K562 (cell line): ENCODE results near the gene PXN. TPM values are rescaled to one million over a fixed set of nuclear protein-coding genes. Genes with fewer than 3 reads are reported as not detected.

Experiments used
- ATAC-seq: fragments of 200-7000 bp; cut with Tn5 transposase; 3 replicates; pipeline ENCODE4 v1.9.1; 2020; ENCODE audit warnings: moderate library complexity
- BruUV-seq: library from RNA; stranded (reverse); fragments of 400-500 nt; replicated peaks from 2 replicates; lab custom pipeline; 2021; lab: Mats Ljungman, UMichigan
- CTCF ChIA-PET: fragments of 300-600 bp; formaldehyde crosslinking; extraction: SDS; loops from one replicate; lab custom pipeline; 2021; ENCODE audit warnings: low intra/inter-chr PET ratio; lab: Yijun Ruan, JAX
- POLR2A ChIA-PET: fragments of 300-600, 350-650 bp; sonication (Branson Sonifier 250); formaldehyde crosslinking; extraction: SDS; loops from one replicate; lab custom pipeline; 2021; ENCODE audit warnings: antibody characterized with exemption, inconsistent platforms; lab: Yijun Ruan, JAX
- DNase-seq, 4 experiments: peaks; one replicate each; pipeline versions ENCODE4 v3.0.0 to v3.0.0-alpha.2; 2011 to 2018; ENCODE audit warnings: low spot score in 3 of 4, mixed read lengths in 3 of 4; ENCODE audit errors: extremely low read depth in 1 of 4
- FAIRE-seq: peaks from 2 replicates; lab custom pipeline; 2011; peaks lifted over from hg19 to GRCh38; lab: Jason Lieb, UNC
- H2AFZ ChIP-seq: 2 replicates; pipeline ENCODE4 v1.6.0; 2011; ENCODE audit warnings: low read depth, low read length, control low read depth, inconsistent platforms
- H3K27ac ChIP-seq: fragments of 200-600 bp; 3 replicates; pipeline ENCODE4 v1.8.0; 2011; ENCODE audit warnings: low read depth, mild to moderate bottlenecking, control low read depth, inconsistent platforms, low read length, moderate library complexity, mixed read lengths; ENCODE audit errors: extremely low read depth
- H3K27me3 ChIP-seq, 2 experiments: fragments of 300-600 bp in 1 of 2; 2 replicates in 1 of 2; 3 replicates in 1 of 2; pipeline versions ENCODE4 v1.6.0 to v1.8.0; 2011; ENCODE audit warnings: inconsistent platforms in 2 of 2, low read length in 2 of 2, mild to moderate bottlenecking in 1 of 2, mixed read lengths in 1 of 2, moderate library complexity in 1 of 2; ENCODE audit not compliant: control insufficient read depth in 2 of 2, insufficient read depth in 2 of 2
- H3K36me3 ChIP-seq: fragments of 300-600 bp; 3 replicates; pipeline ENCODE4 v1.8.0; 2011; ENCODE audit warnings: mild to moderate bottlenecking, low read length, inconsistent platforms; ENCODE audit not compliant: control insufficient read depth, insufficient read depth
- H3K4me1 ChIP-seq, 2 experiments: fragments of 200-600 bp in 1 of 2; replicated peaks in 1 of 2; 2 replicates in 1 of 2; 3 replicates in 1 of 2; pipeline versions ENCODE4 v1.5.1 to v1.8.0; 2011; ENCODE audit warnings: inconsistent platforms in 2 of 2, low read length in 2 of 2, mild to moderate bottlenecking in 1 of 2, mixed read lengths in 1 of 2, moderate library complexity in 1 of 2; ENCODE audit not compliant: control insufficient read depth in 2 of 2, insufficient read depth in 2 of 2
- H3K4me2 ChIP-seq: 2 replicates; pipeline ENCODE4 v1.6.1; 2011; ENCODE audit warnings: low read length, control low read depth, inconsistent platforms, mixed read lengths; ENCODE audit not compliant: insufficient read depth
- H3K4me3 ChIP-seq: fragments of 200-600 bp; sonication (generic), shearing (Covaris generic); 2 replicates; pipeline ENCODE4 v1.5.1; 2016; ENCODE audit warnings: control low read depth, inconsistent platforms
- H3K79me2 ChIP-seq: fragments of 200-600 bp; 3 replicates; pipeline ENCODE4 v1.8.0; 2011; ENCODE audit warnings: low read length, inconsistent platforms; ENCODE audit not compliant: control insufficient read depth, insufficient read depth
- H3K9ac ChIP-seq, 2 experiments: 2 replicates each; pipeline versions ENCODE4 v1.6.0 to v1.6.1; 2011; ENCODE audit warnings: low read depth in 2 of 2, low read length in 2 of 2, control low read depth in 1 of 2, inconsistent platforms in 1 of 2, mild to moderate bottlenecking in 1 of 2, mixed read lengths in 1 of 2; ENCODE audit not compliant: insufficient read depth in 1 of 2
- H3K9me1 ChIP-seq: one replicate; pipeline ENCODE4 v1.6.0; 2011; ENCODE audit warnings: inconsistent platforms, mild to moderate bottlenecking, low read length, moderate library complexity; ENCODE audit not compliant: control insufficient read depth, insufficient read depth
- H3K9me3 ChIP-seq: replicated peaks from 2 replicates; pipeline ENCODE4 v1.5.1; 2011; ENCODE audit warnings: low read depth, low read length, inconsistent platforms; ENCODE audit not compliant: control insufficient read depth, insufficient read depth
- H4K20me1 ChIP-seq: replicated peaks from 2 replicates; pipeline ENCODE4 v1.6.1; 2011; ENCODE audit warnings: low read length, inconsistent platforms, mixed read lengths; ENCODE audit not compliant: control insufficient read depth, insufficient read depth
- ARID3A ChIP-seq: IDR thresholded peaks from 2 replicates; pipeline ENCODE4 v1.6.1; 2012; ENCODE audit warnings: low read depth, low read length, improper control_type of control experiment, borderline replicate concordance
- DEAF1 ChIP-seq: fragments of 450-650 bp; formaldehyde crosslinking; IDR thresholded peaks from 2 replicates; pipeline ENCODE4 v1.4.0; 2020; ENCODE audit warnings: mild to moderate bottlenecking, moderate library complexity
- KHSRP ChIP-seq: fragments of 450-650 bp; IDR thresholded peaks from 2 replicates; pipeline ENCODE4 v1.6.1; 2017
- MBD1 ChIP-seq: fragments of 250-450 bp; sonication (Bioruptor Pico); IDR thresholded peaks from 2 replicates; pipeline ENCODE4 v1.8.0; 2022; ENCODE audit warnings: inconsistent platforms
- MTA3 ChIP-seq: fragments of 450-650 bp; formaldehyde crosslinking; IDR thresholded peaks from 2 replicates; pipeline ENCODE4 v1.6.1; 2017; ENCODE audit warnings: mild to moderate bottlenecking, borderline replicate concordance
- NONO ChIP-seq, 2 experiments: fragments of 200-400 bp in 1 of 2; fragments of 450-650 bp in 1 of 2; formaldehyde crosslinking in 1 of 2; IDR thresholded peaks; 2 replicates each; pipeline ENCODE4 v1.6.1; 2017; ENCODE audit warnings: low read depth in 2 of 2, mild to moderate bottlenecking in 2 of 2, moderate library complexity in 2 of 2, low read length in 1 of 2
- PTBP1 ChIP-seq: fragments of 200-400 bp; formaldehyde crosslinking; IDR thresholded peaks from 2 replicates; pipeline ENCODE4 v1.6.1; 2017; ENCODE audit warnings: low read depth, low read length
- SREBF2 ChIP-seq: sonication (generic); formaldehyde crosslinking; IDR thresholded peaks from 2 replicates; pipeline ENCODE4 v1.4.0; 2020; ENCODE audit warnings: mild to moderate bottlenecking, missing genetic modification reagents
- XRCC5 ChIP-seq: fragments of 200-400 bp; formaldehyde crosslinking; IDR thresholded peaks from 2 replicates; pipeline ENCODE4 v1.6.1; 2017; ENCODE audit warnings: low read depth, mild to moderate bottlenecking, low read length
- ZBTB33 ChIP-seq: sonication (generic); formaldehyde crosslinking; IDR thresholded peaks from 2 replicates; pipeline ENCODE4 v1.8.1; 2023; ENCODE audit warnings: mild to moderate bottlenecking, missing genetic modification reagents
- ZNF274 ChIP-seq: IDR thresholded peaks from 2 replicates; pipeline ENCODE4 v1.6.1; 2011; ENCODE audit warnings: low read depth, mild to moderate bottlenecking, low read length, moderate library complexity, borderline replicate concordance
- ZNF561 ChIP-seq: fragments of 450-650 bp; formaldehyde crosslinking; conservative IDR thresholded peaks from 2 replicates; pipeline ENCODE4 v1.4.0; 2020; ENCODE audit warnings: mild to moderate bottlenecking, moderate library complexity
- WGBS: fragments of 100-300 bp; shearing (Covaris generic); methylation state at CpG from one replicate; pipeline ENCODE4 v1.1.6; 2016; ENCODE audit warnings: low coverage, mixed read lengths; ENCODE audit not compliant: insufficient coverage; ENCODE audit errors: missing lambda C conversion rate; 5-methylcytosine and 5-hydroxymethylcytosine counted together
- in situ Hi-C: fragments of 300-500 bp; cut with MboI; formaldehyde crosslinking; loops from 4 replicates; pipeline ENCODE4 v1.15.0; 2018; ENCODE audit warnings: inconsistent platforms, mixed read lengths
- intact Hi-C: fragments of 100-400 bp; cut with micrococcal nuclease; formaldehyde crosslinking; loops from 2 replicates; pipeline ENCODE4 v1.14.2; 2022
- polyA plus RNA-seq, 8 experiments: library from polyadenylated mRNA; depleted of rRNA in 4 of 8; stranded (reverse) in 5 of 8; unstranded in 3 of 8; fragments of >200 nt; fragmentation: Nextera tagmentation in 2 of 8; fragmentation: Illumina TruSeq in 1 of 8; extraction: Ambion mirVana in 2 of 8; extraction: Trizol in 1 of 8; gene quantifications; 2 replicates each; pipeline versions ENCODE4 v1.2.1 to v1.2.3, GENCODE V29; 2011 to 2014; ENCODE audit warnings: inconsistent platforms in 1 of 8, missing spikeins in 1 of 8
- total RNA-seq, 7 experiments: library from RNA; depleted of rRNA in 6 of 7; stranded (reverse); fragments of >200 nt in 6 of 7; fragmentation: Illumina TruSeq in 2 of 7; extraction: Trizol in 2 of 7; gene quantifications; 2 replicates each; pipeline versions ENCODE4 v1.2.1 to v1.2.3, GENCODE V29; 2011 to 2021; ENCODE audit warnings: low replicate concordance in 1 of 7

Gene PXN
- total and polyA plus RNA-seq, 9 of the 15 experiments (the other 6 are each of a cell fraction or from before 2014, with no cell fraction given), result 4.0 to 74.1 (median 18.6) TPM

- peak; percentile 25 for ATAC-seq
- Histone ChIP-seq H3K4me1 (peaks cover 28 to 30% of the 10 kb centered on the region in 2 experiments), H3K9me1 (peaks cover 7% of the 10 kb centered on the region), H3K9ac (no peak overlapping the region), H3K36me3 (peaks cover 5% of the 10 kb centered on the region; the same call in 1 of the 3 replicates), H3K4me3 (no peak overlapping the region), H3K27me3 (no peaks in the 10 kb centered on the region), H3K4me2 (peak overlapping the region; percentile 7; the same call in 1 of the 2 replicates), H3K79me2 (peaks cover 26% of the 10 kb centered on the region), H3K9me3 (no peaks in the 10 kb centered on the region), H3K27ac (no peak overlapping the region), H4K20me1 (peaks cover 44% of the 10 kb centered on the region), H2AFZ (no peak overlapping the region)
- no TSS peak for BruUV-seq
- in situ Hi-C loops (no loop called here), intact Hi-C loops (loop anchor here (1.0 kb wide), 1 partner anchor 12 kb away; no protein-coding TSS in a partner anchor)
- ChIA-PET POLR2A (interaction anchor here (0.6 to 4.9 kb wide), 12 partner anchors 10 to 480 kb away, joined by 3 to 28 read pairs (median 6); partner anchors contain the start of genes PXN, RNU4-1, RNU4-2 and RPLP0), CTCF (no interaction called here)
- no peak for FAIRE-seq
- no peak for DNase-seq
- 55% methylated on average over 9 of the region's 9 CpGs for whole genome bisulfite sequencing
- TF ChIP-seq MTA3 (no peak), SREBF2 (CRISPR knock-in tag) (no peak), NONO (IDR thresholded peaks at IDR 0.05; ENCODE audit: low read depth in 2 of 2, low read length in 1 of 2) (no peak), ZNF561 (CRISPR knock-in tag) (no peak), XRCC5 (no peak), ARID3A (no peak), MBD1 (no peak), PTBP1 (0 out of 2 replicates have a peak, but pooled peaks have one; percentile 7), ZBTB33 (CRISPR knock-in tag) (0 out of 2 replicates have a peak, but pooled peaks have one; percentile 12), DEAF1 (no peak), ZNF274 (no peak), KHSRP (no peak)
- TF ChIP-seq, all 486 proteins: peak for 2
Observed at GRCh38 chr12:120241561-120242274, 23.8 kb downstream of the PXN start.
